Effector memory CD4-positive, alpha-beta T cell (primary cell): ENCODE results near the gene PTH1R.
"Not testable (repeated sequence)": the region's sequence is repeated elsewhere in the genome, so short reads cannot be mapped to it uniquely, and the experiment has no call there.

ENCODE experiments used
- DNase-seq, 3 donors: peaks; one replicate each; pipeline ENCODE4 v3.0.0-alpha.2; 2020
- H3K27ac ChIP-seq: 2 replicates; pipeline ENCODE4 v1.7.0; 2013; ENCODE audit warnings: mild to moderate bottlenecking, low read length, moderate library complexity; ENCODE audit not compliant: insufficient read depth, poor library complexity, severe bottlenecking
- H3K27me3 ChIP-seq: replicated peaks from 2 replicates; pipeline ENCODE4 v1.7.0; 2013; ENCODE audit warnings: mild to moderate bottlenecking, low read length; ENCODE audit not compliant: insufficient read depth, control insufficient read depth, poor library complexity, severe bottlenecking
- H3K36me3 ChIP-seq: 2 replicates; pipeline ENCODE4 v1.7.0; 2013; ENCODE audit warnings: mild to moderate bottlenecking, low read length, moderate library complexity; ENCODE audit not compliant: control insufficient read depth, insufficient read depth
- H3K4me1 ChIP-seq: 2 replicates; pipeline ENCODE4 v1.7.0; 2013; ENCODE audit warnings: low read length, mild to moderate bottlenecking; ENCODE audit not compliant: control insufficient read depth, insufficient read depth, poor library complexity, severe bottlenecking
- H3K4me3 ChIP-seq: 2 replicates; pipeline ENCODE4 v1.7.0; 2013; ENCODE audit warnings: low read length, low read depth, mild to moderate bottlenecking; ENCODE audit not compliant: insufficient read depth, poor library complexity, severe bottlenecking
- H3K9me3 ChIP-seq: 2 replicates; pipeline ENCODE4 v1.7.0; 2013; ENCODE audit warnings: mild to moderate bottlenecking, low read length, moderate library complexity; ENCODE audit not compliant: control insufficient read depth

The PTH1R gene

DNA sequence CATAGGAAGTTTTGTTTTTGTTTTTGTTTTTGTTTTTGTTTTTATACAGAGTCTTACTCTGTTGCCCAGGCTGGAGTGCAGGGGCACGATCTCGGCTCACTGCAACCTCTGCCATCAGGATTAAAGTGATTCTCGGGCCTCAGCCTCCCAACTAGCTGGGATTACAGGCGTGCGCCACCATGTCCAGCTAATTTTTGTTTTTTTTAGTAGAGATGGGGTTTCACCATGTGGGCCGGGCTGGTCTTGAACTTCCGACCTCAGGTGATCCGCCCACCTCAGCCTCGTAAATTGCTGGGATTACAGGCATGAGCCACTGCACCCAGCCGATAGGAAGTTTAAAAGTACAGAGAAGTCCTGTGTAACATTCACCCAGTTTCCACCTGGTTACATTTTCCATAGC is 33.4 kb downstream of the PTH1R start:
- DNase-seq, H3K9me3 ChIP-seq, H3K27me3 ChIP-seq: not testable (repeated sequence)

GRCh38 chr3:46912986-46913385 is 35.5 kb downstream of the PTH1R start:
- no peaks in the 10 kb centered on the region for H3K9me3 ChIP-seq
- H3K4me1 ChIP-seq: peaks cover 13% of the 10 kb centered on the region
- no peak for DNase-seq
- H3K27me3 ChIP-seq: no peaks in the 10 kb centered on the region
- H3K36me3 ChIP-seq: no peaks in the 10 kb centered on the region
- no peak overlapping the region for H3K27ac ChIP-seq
- no peak overlapping the region for H3K4me3 ChIP-seq

More for the DNA sequence above, 33.4 kb downstream of the PTH1R start:
- not testable (repeated sequence) for H3K27ac ChIP-seq, H3K4me3 ChIP-seq, H3K36me3 ChIP-seq
- H3K4me1 ChIP-seq: peaks cover 13% of the 10 kb centered on the region

- H3K27me3 ChIP-seq: no peaks in the 10 kb centered on the region
- no peaks in the 10 kb centered on the region for H3K9me3 ChIP-seq
- no peak overlapping the region for H3K4me3 ChIP-seq
- no peak overlapping the region for H3K27ac ChIP-seq
- peaks cover 13% of the 10 kb centered on the region for H3K4me1 ChIP-seq
- H3K36me3 ChIP-seq: peaks cover 3% of the 10 kb centered on the region
- DNase-seq: no peak
Measured at GRCh38 chr3:46913644-46914043, 36.1 kb downstream of the PTH1R start.

DNA sequence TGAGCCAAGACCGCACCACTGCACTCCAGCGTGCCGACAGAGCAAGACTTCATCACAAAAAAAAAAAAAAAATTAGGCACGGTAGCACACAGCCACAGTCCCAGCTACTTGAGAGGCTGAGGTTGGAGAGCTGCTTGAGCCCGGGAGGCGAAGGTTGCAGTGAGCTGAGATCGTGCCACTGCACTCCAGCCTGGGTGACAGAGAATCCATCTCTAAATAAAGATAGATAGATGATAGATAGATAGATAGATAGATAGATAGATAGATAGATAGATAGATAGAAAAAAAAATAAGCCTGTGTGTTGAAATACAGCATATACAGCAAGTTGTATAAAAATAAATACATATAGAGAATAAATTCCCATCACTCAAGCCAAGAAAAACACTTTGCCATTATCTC is 37.3 kb downstream of the PTH1R start:
- peaks cover 9% of the 10 kb centered on the region for H3K36me3 ChIP-seq
- no peaks in the 10 kb centered on the region for H3K27me3 ChIP-seq
- H3K9me3 ChIP-seq: no peaks in the 10 kb centered on the region
- no peak overlapping the region for H3K27ac ChIP-seq
- no peak overlapping the region for H3K4me3 ChIP-seq
- H3K4me1 ChIP-seq: peaks cover 6% of the 10 kb centered on the region
- DNase-seq: no peak

- no peaks in the 10 kb centered on the region for H3K27me3 ChIP-seq
- H3K27ac ChIP-seq: no peak overlapping the region
- no peak overlapping the region for H3K4me3 ChIP-seq
- H3K4me1 ChIP-seq: peaks cover 5% of the 10 kb centered on the region
- peaks cover 14% of the 10 kb centered on the region for H3K36me3 ChIP-seq
- H3K9me3 ChIP-seq: no peaks in the 10 kb centered on the region
- no peak for DNase-seq
Measured at GRCh38 chr3:46915297-46915822, 37.8 kb downstream of the PTH1R start.

- Histone ChIP-seq H3K36me3 (peaks cover 23% of the 10 kb centered on the region), H3K27me3 (no peaks in the 10 kb centered on the region), H3K4me1 (peaks cover 5% of the 10 kb centered on the region), H3K9me3 (no peaks in the 10 kb centered on the region), H3K4me3 (no peak overlapping the region), H3K27ac (no peak overlapping the region)
- DNase-seq: no peak
Measured at GRCh38 chr3:46916278-46916677, 38.8 kb downstream of the PTH1R start.

GRCh38 chr3:46916799-46917198 is 39.3 kb downstream of the PTH1R start:
- H3K27me3 ChIP-seq: no peaks in the 10 kb centered on the region
- peaks cover 28% of the 10 kb centered on the region for H3K36me3 ChIP-seq
- no peak for DNase-seq
- H3K27ac ChIP-seq: no peak overlapping the region
- no peaks in the 10 kb centered on the region for H3K9me3 ChIP-seq
- H3K4me3 ChIP-seq: no peak overlapping the region
- peaks cover 5% of the 10 kb centered on the region for H3K4me1 ChIP-seq

- H3K4me1 ChIP-seq: peaks cover 5% of the 10 kb centered on the region
- H3K27me3 ChIP-seq: no peaks in the 10 kb centered on the region
- H3K36me3 ChIP-seq: peaks cover 33% of the 10 kb centered on the region
- H3K9me3 ChIP-seq: no peaks in the 10 kb centered on the region
- no peak overlapping the region for H3K27ac ChIP-seq
- no peak overlapping the region for H3K4me3 ChIP-seq
- DNase-seq: no peak
Measured at GRCh38 chr3:46917257-46917656, 39.7 kb downstream of the PTH1R start.

- H3K36me3 ChIP-seq: peaks cover 42% of the 10 kb centered on the region
- H3K4me1 ChIP-seq: peaks cover 5% of the 10 kb centered on the region
- H3K27ac ChIP-seq: no peak overlapping the region
- DNase-seq: no peak
- no peaks in the 10 kb centered on the region for H3K9me3 ChIP-seq
- H3K27me3 ChIP-seq: no peaks in the 10 kb centered on the region
- no peak overlapping the region for H3K4me3 ChIP-seq
Measured at GRCh38 chr3:46918202-46918601, 40.7 kb downstream of the PTH1R start.

GRCh38 chr3:46918634-46919033 is 41.1 kb downstream of the PTH1R start:
- peaks cover 4% of the 10 kb centered on the region for H3K4me1 ChIP-seq
- peaks cover 46% of the 10 kb centered on the region for H3K36me3 ChIP-seq

More at GRCh38 chr3:46918634-46919033, 41.1 kb downstream of the PTH1R start:
- no peaks in the 10 kb centered on the region for H3K9me3 ChIP-seq
- no peak overlapping the region for H3K4me3 ChIP-seq
- no peak for DNase-seq
- no peak overlapping the region for H3K27ac ChIP-seq
- H3K27me3 ChIP-seq: no peaks in the 10 kb centered on the region
